IMR-90 (cell line): ENCODE measurements around the gene VPS26C. TPM values are rescaled to one million over a fixed set of nuclear protein-coding genes. Genes with fewer than 3 reads are reported as not detected.

Experiments used
- ATAC-seq: fragments of 200-7000 bp; cut with Tn5 transposase; 2 replicates; pipeline ENCODE4 v1.9.1; 2020; ENCODE audit warnings: low read depth, mild to moderate bottlenecking, moderate library complexity
- BruUV-seq: library from RNA; stranded (reverse); fragments of 400-500 nt; replicated peaks from 2 replicates; lab custom pipeline; 2021; lab: Mats Ljungman, UMichigan
- CTCF ChIA-PET: fragments of 300-600 bp; formaldehyde crosslinking; extraction: SDS; loops from one replicate; lab custom pipeline; 2021; ENCODE audit warnings: antibody characterized with exemption; lab: Yijun Ruan, JAX
- POLR2A ChIA-PET: fragments of 300-600 bp; sonication (Branson Sonifier 250); formaldehyde crosslinking; loops from one replicate; lab custom pipeline; 2022; ENCODE audit warnings: antibody characterized with exemption; ENCODE audit not compliant: unreplicated experiment; lab: Charles Lee
- DNase-seq: peaks from one replicate; pipeline ENCODE4 v3.0.0; 2013
- H2AFZ ChIP-seq: replicated peaks from 2 replicates; pipeline ENCODE3; 2013; ENCODE audit warnings: low read length, mild to moderate bottlenecking; ENCODE audit not compliant: poor library complexity
- H2AK5ac ChIP-seq: 2 replicates; pipeline ENCODE4 v1.6.1; 2013; ENCODE audit warnings: low read depth, low read length, inconsistent platforms
- H2AK9ac ChIP-seq: replicated peaks from 2 replicates; pipeline ENCODE3; 2013; ENCODE audit warnings: mild to moderate bottlenecking, low read depth, low read length, moderate library complexity; ENCODE audit not compliant: poor library complexity
- H2BK120ac ChIP-seq: 2 replicates; pipeline ENCODE4 v1.6.1; 2013; ENCODE audit warnings: low read depth, low read length, inconsistent platforms
- H2BK15ac ChIP-seq: 3 replicates; pipeline ENCODE4 v1.6.1; 2013; ENCODE audit warnings: low read depth, low read length, inconsistent platforms
- H2BK20ac ChIP-seq: 2 replicates; pipeline ENCODE4 v1.6.1; 2013; ENCODE audit warnings: low read depth, mild to moderate bottlenecking, inconsistent platforms, low read length, moderate library complexity
- H2BK5ac ChIP-seq: 2 replicates; pipeline ENCODE4 v1.6.1; 2013; ENCODE audit warnings: mild to moderate bottlenecking, low read depth, low read length, inconsistent platforms; ENCODE audit not compliant: poor library complexity, severe bottlenecking
- H3K14ac ChIP-seq: replicated peaks from 2 replicates; pipeline ENCODE4 v1.6.1; 2013; ENCODE audit warnings: low read depth, low read length, inconsistent platforms
- H3K18ac ChIP-seq: 2 replicates; pipeline ENCODE4 v1.6.1; 2013; ENCODE audit warnings: low read depth, low read length, control low read depth
- H3K23ac ChIP-seq: 2 replicates; pipeline ENCODE4 v1.6.1; 2013; ENCODE audit warnings: low read depth, low read length, inconsistent platforms
- H3K27ac ChIP-seq: 2 replicates; pipeline ENCODE4 v1.5.1; 2013; ENCODE audit warnings: mild to moderate bottlenecking, control low read depth, low read length; ENCODE audit not compliant: insufficient read depth
- H3K27me3 ChIP-seq: 2 replicates; pipeline ENCODE4 v1.6.1; 2013; ENCODE audit warnings: low read length; ENCODE audit not compliant: control insufficient read depth, insufficient read depth
- H3K36me3 ChIP-seq: 2 replicates; pipeline ENCODE4 v1.6.1; 2013; ENCODE audit warnings: low read length, mixed read lengths; ENCODE audit not compliant: control insufficient read depth, insufficient read depth
- H3K4ac ChIP-seq: 2 replicates; pipeline ENCODE4 v1.6.1; 2013; ENCODE audit warnings: low read depth, low read length, inconsistent platforms
- H3K4me1 ChIP-seq: 2 replicates; pipeline ENCODE4 v1.6.1; 2013; ENCODE audit warnings: low read length, mixed read lengths; ENCODE audit not compliant: control insufficient read depth, insufficient read depth
- H3K4me2 ChIP-seq: 2 replicates; pipeline ENCODE4 v1.6.1; 2013; ENCODE audit warnings: low read depth, mild to moderate bottlenecking, control low read depth, low read length, moderate library complexity
- H3K4me3 ChIP-seq: 2 replicates; pipeline ENCODE4 v1.5.1; 2013; ENCODE audit warnings: low read depth, mild to moderate bottlenecking, control low read depth, low read length, moderate library complexity; ENCODE audit not compliant: insufficient read depth
- H3K56ac ChIP-seq: 2 replicates; pipeline ENCODE4 v1.6.1; 2013; ENCODE audit warnings: low read length, inconsistent platforms; ENCODE audit not compliant: insufficient read depth; ENCODE audit errors: extremely low read depth
- H3K79me1 ChIP-seq, 2 experiments: 2 replicates each; pipeline ENCODE4 v1.6.1; 2013; ENCODE audit warnings: low read length in 2 of 2, inconsistent platforms in 1 of 2, low read depth in 1 of 2
- H3K9ac ChIP-seq: 2 replicates; pipeline ENCODE4 v1.6.1; 2013; ENCODE audit warnings: low read depth, low read length, control low read depth
- H3K9me1 ChIP-seq: 2 replicates; pipeline ENCODE4 v1.6.1; 2013; ENCODE audit warnings: low read length, inconsistent platforms; ENCODE audit not compliant: insufficient read depth
- H3K9me3 ChIP-seq: 2 replicates; pipeline ENCODE4 v1.6.1; 2013; ENCODE audit warnings: low read length; ENCODE audit not compliant: control insufficient read depth, insufficient read depth
- H4K20me1 ChIP-seq: 2 replicates; pipeline ENCODE4 v1.6.1; 2013; ENCODE audit warnings: low read length, inconsistent platforms; ENCODE audit not compliant: insufficient read depth
- H4K5ac ChIP-seq: 2 replicates; pipeline ENCODE4 v1.6.1; 2013; ENCODE audit warnings: mild to moderate bottlenecking, low read depth, low read length, control low read depth
- H4K8ac ChIP-seq, 2 experiments: 2 replicates each; pipeline ENCODE4 v1.6.1; 2013; ENCODE audit warnings: low read depth in 2 of 2, low read length in 2 of 2, control low read depth in 1 of 2, inconsistent platforms in 1 of 2
- H4K91ac ChIP-seq: 2 replicates; pipeline ENCODE4 v1.6.1; 2013; ENCODE audit warnings: low read depth, low read length, inconsistent platforms; ENCODE audit not compliant: insufficient read depth
- BHLHE40 ChIP-seq: fragments of 150-350 bp; IDR thresholded peaks from 2 replicates; pipeline ENCODE4 v1.6.1; 2016; ENCODE audit warnings: mild to moderate bottlenecking, low read depth, low read length
- CEBPB ChIP-seq: IDR thresholded peaks from 2 replicates; pipeline ENCODE4 v1.6.1; 2012; ENCODE audit warnings: low read depth, low read length, improper control_type of control experiment
- CHD1 ChIP-seq: IDR thresholded peaks from 2 replicates; pipeline ENCODE4 v1.6.1; 2012; ENCODE audit warnings: low read depth, low read length, improper control_type of control experiment
- CTCF ChIP-seq: conservative IDR thresholded peaks from 2 replicates; pipeline ENCODE4 v1.5.1; 2012; ENCODE audit warnings: mild to moderate bottlenecking, low read depth, low read length, improper control_type of control experiment
- ELK1 ChIP-seq: fragments of 150-350 bp; IDR thresholded peaks from 2 replicates; pipeline ENCODE4 v1.6.1; 2016; ENCODE audit warnings: low read depth, mild to moderate bottlenecking, low read length, moderate library complexity, borderline replicate concordance
- FOS ChIP-seq: fragments of 150-350 bp; IDR thresholded peaks from 2 replicates; pipeline ENCODE4 v1.6.1; 2016; ENCODE audit warnings: low read depth, low read length
- MAFK ChIP-seq: IDR thresholded peaks from 2 replicates; pipeline ENCODE4 v1.6.1; 2012; ENCODE audit warnings: low read depth, low read length, improper control_type of control experiment
- MAZ ChIP-seq: IDR thresholded peaks from 2 replicates; pipeline ENCODE4 v1.6.1; 2012; ENCODE audit warnings: low read depth, mild to moderate bottlenecking, low read length, improper control_type of control experiment, moderate library complexity, borderline replicate concordance
- MXI1 ChIP-seq: IDR thresholded peaks from 2 replicates; pipeline ENCODE4 v1.6.1; 2012; ENCODE audit warnings: low read depth, mild to moderate bottlenecking, low read length, moderate library complexity, borderline replicate concordance
- NFE2L2 ChIP-seq: fragments of 150-350 bp; IDR thresholded peaks from 2 replicates; pipeline ENCODE4 v1.6.1; 2016; ENCODE audit warnings: low read depth, mild to moderate bottlenecking, low read length
- POLR2A ChIP-seq: IDR thresholded peaks from 2 replicates; pipeline ENCODE4 v1.6.1; 2012; ENCODE audit warnings: mild to moderate bottlenecking, low read depth, low read length
- RAD21 ChIP-seq: IDR thresholded peaks from 2 replicates; pipeline ENCODE4 v1.6.1; 2012; ENCODE audit warnings: low read length, improper control_type of control experiment
- RCOR1 ChIP-seq: IDR thresholded peaks from 2 replicates; pipeline ENCODE4 v1.6.1; 2012; ENCODE audit warnings: mild to moderate bottlenecking, low read length, improper control_type of control experiment; ENCODE audit not compliant: insufficient replicate concordance
- RFX5 ChIP-seq: IDR thresholded peaks from 2 replicates; pipeline ENCODE4 v1.8.0; 2012; ENCODE audit warnings: low read depth, mild to moderate bottlenecking, low read length, moderate library complexity
- SMC3 ChIP-seq: fragments of 150-350 bp; IDR thresholded peaks from 2 replicates; pipeline ENCODE4 v1.6.1; 2016; ENCODE audit warnings: low read depth, mild to moderate bottlenecking, antibody characterized with exemption, low read length, moderate library complexity
- USF2 ChIP-seq: fragments of 150-350 bp; IDR thresholded peaks from 2 replicates; pipeline ENCODE4 v1.6.1; 2017; ENCODE audit warnings: mild to moderate bottlenecking, antibody characterized with exemption, low read length, low read depth
- WGBS, 2 experiments: methylation state at CpG; one replicate each; pipeline versions ENCODE4 v1.1.5 to v1.1.7; 2013; ENCODE audit warnings: missing lambda C conversion rate in 2 of 2; ENCODE audit not compliant: insufficient read length in 1 of 2; ENCODE audit errors: extremely low coverage in 2 of 2; 5-methylcytosine and 5-hydroxymethylcytosine counted together
- dilution Hi-C: fragments of 300-500 bp; cut with HindIII; formaldehyde crosslinking; loops from one replicate; pipeline ENCODE4 v1.14.3; 2018; ENCODE audit warnings: low sequenced_read_pairs; ENCODE audit not compliant: unreplicated experiment
- in situ Hi-C: fragments of 300-500 bp; cut with MboI; formaldehyde crosslinking; loops from 3 replicates; pipeline ENCODE4 v1.14.3; 2019; ENCODE audit warnings: low sequenced_read_pairs, inconsistent platforms, mixed read lengths
- intact Hi-C: fragments of 100-400 bp; cut with micrococcal nuclease; formaldehyde crosslinking; loops from 2 replicates; pipeline ENCODE4 v1.10.0; 2022
- polyA plus RNA-seq, 3 experiments: library from polyadenylated mRNA; depleted of rRNA; stranded (reverse); fragments of >200 nt; gene quantifications; 2 replicates each; pipeline ENCODE4 v1.2.3, GENCODE V29; 2012; ENCODE audit warnings: low replicate concordance in 1 of 3
- total RNA-seq: library from RNA; depleted of rRNA; stranded (reverse); fragments of >200 nt; gene quantifications from 2 replicates; pipeline ENCODE4 v1.2.3, GENCODE V29; 2012

The VPS26C gene
- total and polyA plus RNA-seq, 2 of the 4 experiments (the other 2 are of a cell fraction) = 30.0 to 36.6 TPM

DNA sequence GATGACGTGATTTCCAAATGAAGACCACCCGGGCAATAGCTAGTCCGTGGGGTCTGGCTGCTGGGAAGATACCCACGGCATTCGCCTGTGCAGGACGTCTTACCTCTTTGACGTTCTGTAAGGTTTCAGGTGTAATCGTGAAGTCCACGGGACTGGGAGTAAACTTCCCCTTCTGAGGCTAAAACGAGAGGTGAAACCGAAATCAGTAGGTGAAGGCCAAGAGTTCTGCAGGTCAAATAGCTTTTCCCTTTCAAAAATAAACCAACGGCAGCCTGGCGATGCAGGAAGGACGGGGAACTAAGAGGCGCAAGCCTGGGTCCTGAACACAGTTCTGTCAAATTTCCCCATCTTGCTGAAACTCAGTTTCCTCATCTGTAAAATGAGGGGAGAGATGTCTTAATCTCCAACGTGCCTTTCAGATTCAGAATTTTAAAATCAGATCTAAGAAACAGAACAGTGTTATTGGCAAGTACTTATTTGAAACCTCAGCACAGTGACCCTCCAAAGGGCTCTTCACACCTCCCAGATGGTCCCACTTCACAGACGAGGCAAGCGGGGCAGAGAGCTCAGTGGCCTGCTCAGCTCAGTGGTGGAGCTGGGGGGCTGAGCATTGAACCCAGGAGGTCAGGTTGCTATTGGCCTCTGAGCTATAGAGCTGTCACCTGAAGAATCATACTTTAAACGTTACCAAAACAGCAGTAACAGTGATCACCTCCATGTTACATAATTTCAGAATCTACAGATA lies 34.7 kb downstream of the VPS26C start:
- no peak overlapping the region for H3K18ac ChIP-seq
- ATAC-seq (no peak), DNase-seq (no peak)
- H3K79me1 ChIP-seq = peaks cover 11 to 21% of the 10 kb centered on the region in 2 experiments; a peak in 3 of 4 replicates
- no peak overlapping the region for H3K4me2 ChIP-seq
- H4K20me1 ChIP-seq = no peaks in the 10 kb centered on the region
- TF ChIP-seq RFX5 (no peak), MAZ (no peak), BHLHE40 (no peak), USF2 (no peak), RCOR1 (no peak), POLR2A (no peak), CTCF (no peak), FOS (no peak), CHD1 (no peak), NFE2L2 (no peak), MAFK (no peak), RAD21 (no peak), SMC3 (no peak), MXI1 (no peak), CEBPB (no peak), ELK1 (no peak)
- H2BK15ac ChIP-seq = no peak overlapping the region
- intact Hi-C loops (no loop called here), in situ Hi-C loops (no loop called here), dilution Hi-C loops (no loop called here)
- no peak overlapping the region for H2AFZ ChIP-seq
- H3K27me3 ChIP-seq = no peaks in the 10 kb centered on the region
- H3K27ac ChIP-seq = no peak overlapping the region
- H3K9me3 ChIP-seq = no peaks in the 10 kb centered on the region
- 95% methylated on average over 8 of the region's 19 CpGs; no CpG with 5 or more reads in 1 of the 2 experiments for WGBS, 2 experiments
- no peak overlapping the region for H2BK120ac ChIP-seq
- H3K4me1 ChIP-seq = no peaks in the 10 kb centered on the region
- peaks cover 4% of the 10 kb centered on the region; the same call in 1 of the 2 replicates for H3K9me1 ChIP-seq
- H3K14ac ChIP-seq = no peak overlapping the region
- H2BK20ac ChIP-seq = no peak overlapping the region
- no peak overlapping the region for H2AK9ac ChIP-seq
- BruUV-seq = no TSS peak
- no peak overlapping the region for H3K23ac ChIP-seq
- no peak overlapping the region for H3K9ac ChIP-seq
- H4K91ac ChIP-seq = no peak overlapping the region
- no peak overlapping the region for H2AK5ac ChIP-seq
- no peak overlapping the region for H3K4me3 ChIP-seq
- CTCF ChIA-PET = no interaction called here
- peaks cover 59% of the 10 kb centered on the region for H3K36me3 ChIP-seq
- H3K56ac ChIP-seq = no peak overlapping the region
- POLR2A ChIA-PET = no interaction called here
- H4K5ac ChIP-seq = no peak overlapping the region
- H2BK5ac ChIP-seq = no peak overlapping the region
- H3K4ac ChIP-seq = no peak overlapping the region
- H4K8ac ChIP-seq = no peak overlapping the region
